Esophagus squamous epithelium (tissue), 4 donors: Measurements from ENCODE around the gene SLC25A29.

Source experiments
- POLR2A ChIP-seq, 4 donors: fragments of 450-650 bp; IDR thresholded peaks; one replicate each; pipeline ENCODE4 v1.6.1; 2017; ENCODE audit warnings: antibody characterized with exemption in 4 of 4, mild to moderate bottlenecking in 4 of 4, moderate library complexity in 3 of 4
- TF ChIP-seq, protein P1 (sequence below), 6 experiments: fragments of 450-650 bp in 4 of 6; fragments of 200-600 bp in 2 of 6; sonication (generic) in 2 of 6; IDR thresholded peaks; one replicate each; pipeline ENCODE4 v1.5.1; 2016 to 2019; ENCODE audit warnings: antibody characterized with exemption in 6 of 6, mild to moderate bottlenecking in 4 of 6, moderate library complexity in 4 of 6

DNA sequence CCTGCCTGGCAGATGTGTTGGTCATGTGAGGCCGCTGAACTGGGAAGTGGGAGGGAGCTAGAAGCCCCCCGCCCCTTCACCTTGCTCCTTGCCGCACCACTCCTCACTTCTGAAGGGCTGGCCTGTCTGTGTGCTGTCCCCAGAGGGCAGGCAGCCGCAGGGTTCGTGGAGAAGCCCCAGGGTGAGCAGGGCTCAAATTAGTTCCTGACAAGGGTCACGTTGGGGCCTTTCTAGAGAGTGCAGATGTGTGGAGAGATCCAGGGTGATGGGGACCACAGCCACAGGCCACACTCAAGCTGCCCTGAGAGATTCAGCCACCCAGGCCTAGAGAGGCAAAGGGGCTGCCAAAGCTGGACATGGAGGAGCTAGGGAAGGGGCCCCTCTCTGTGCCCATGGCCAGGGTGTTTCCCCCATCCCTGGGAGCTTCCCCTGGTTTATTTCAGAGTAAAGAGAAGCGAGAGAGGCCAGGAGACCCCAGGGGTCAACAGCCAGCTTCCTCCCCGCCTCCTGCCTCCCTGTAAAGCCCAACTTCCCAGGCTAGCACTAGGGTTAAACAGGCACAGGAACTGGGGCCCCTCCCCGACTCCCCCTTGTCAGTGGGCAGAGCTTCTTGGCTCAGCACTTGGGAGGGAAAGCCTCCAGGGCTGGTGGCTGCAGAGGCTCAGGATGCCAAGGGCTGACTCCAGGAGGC lies 16.2 kb downstream of the SLC25A29 start:
- TF ChIP-seq, protein P1, sequence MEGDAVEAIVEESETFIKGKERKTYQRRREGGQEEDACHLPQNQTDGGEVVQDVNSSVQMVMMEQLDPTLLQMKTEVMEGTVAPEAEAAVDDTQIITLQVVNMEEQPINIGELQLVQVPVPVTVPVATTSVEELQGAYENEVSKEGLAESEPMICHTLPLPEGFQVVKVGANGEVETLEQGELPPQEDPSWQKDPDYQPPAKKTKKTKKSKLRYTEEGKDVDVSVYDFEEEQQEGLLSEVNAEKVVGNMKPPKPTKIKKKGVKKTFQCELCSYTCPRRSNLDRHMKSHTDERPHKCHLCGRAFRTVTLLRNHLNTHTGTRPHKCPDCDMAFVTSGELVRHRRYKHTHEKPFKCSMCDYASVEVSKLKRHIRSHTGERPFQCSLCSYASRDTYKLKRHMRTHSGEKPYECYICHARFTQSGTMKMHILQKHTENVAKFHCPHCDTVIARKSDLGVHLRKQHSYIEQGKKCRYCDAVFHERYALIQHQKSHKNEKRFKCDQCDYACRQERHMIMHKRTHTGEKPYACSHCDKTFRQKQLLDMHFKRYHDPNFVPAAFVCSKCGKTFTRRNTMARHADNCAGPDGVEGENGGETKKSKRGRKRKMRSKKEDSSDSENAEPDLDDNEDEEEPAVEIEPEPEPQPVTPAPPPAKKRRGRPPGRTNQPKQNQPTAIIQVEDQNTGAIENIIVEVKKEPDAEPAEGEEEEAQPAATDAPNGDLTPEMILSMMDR (IDR thresholded peaks at IDR 0.05) = no peak
- no peak for TF ChIP-seq POLR2A (IDR thresholded peaks at IDR 0.05)
